ENCODE measurements around the gene TRAF3.

The TRAF3 gene

GRCh38 chr14:102817318-102817717 lies 40.1 kb downstream of the TRAF3 start:
- no peak for TF ChIP-seq ZNF565 (CRISPR knock-in tag; conservative IDR thresholded peaks at IDR 0.05; ENCODE audit: low read depth)
- TF ChIP-seq, protein P1, sequence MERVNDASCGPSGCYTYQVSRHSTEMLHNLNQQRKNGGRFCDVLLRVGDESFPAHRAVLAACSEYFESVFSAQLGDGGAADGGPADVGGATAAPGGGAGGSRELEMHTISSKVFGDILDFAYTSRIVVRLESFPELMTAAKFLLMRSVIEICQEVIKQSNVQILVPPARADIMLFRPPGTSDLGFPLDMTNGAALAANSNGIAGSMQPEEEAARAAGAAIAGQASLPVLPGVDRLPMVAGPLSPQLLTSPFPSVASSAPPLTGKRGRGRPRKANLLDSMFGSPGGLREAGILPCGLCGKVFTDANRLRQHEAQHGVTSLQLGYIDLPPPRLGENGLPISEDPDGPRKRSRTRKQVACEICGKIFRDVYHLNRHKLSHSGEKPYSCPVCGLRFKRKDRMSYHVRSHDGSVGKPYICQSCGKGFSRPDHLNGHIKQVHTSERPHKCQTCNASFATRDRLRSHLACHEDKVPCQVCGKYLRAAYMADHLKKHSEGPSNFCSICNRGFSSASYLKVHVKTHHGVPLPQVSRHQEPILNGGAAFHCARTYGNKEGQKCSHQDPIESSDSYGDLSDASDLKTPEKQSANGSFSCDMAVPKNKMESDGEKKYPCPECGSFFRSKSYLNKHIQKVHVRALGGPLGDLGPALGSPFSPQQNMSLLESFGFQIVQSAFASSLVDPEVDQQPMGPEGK (CRISPR knock-in tag; IDR thresholded peaks at IDR 0.05; ENCODE audit: borderline replicate concordance), result no peak
- TF ChIP-seq, protein P2, sequence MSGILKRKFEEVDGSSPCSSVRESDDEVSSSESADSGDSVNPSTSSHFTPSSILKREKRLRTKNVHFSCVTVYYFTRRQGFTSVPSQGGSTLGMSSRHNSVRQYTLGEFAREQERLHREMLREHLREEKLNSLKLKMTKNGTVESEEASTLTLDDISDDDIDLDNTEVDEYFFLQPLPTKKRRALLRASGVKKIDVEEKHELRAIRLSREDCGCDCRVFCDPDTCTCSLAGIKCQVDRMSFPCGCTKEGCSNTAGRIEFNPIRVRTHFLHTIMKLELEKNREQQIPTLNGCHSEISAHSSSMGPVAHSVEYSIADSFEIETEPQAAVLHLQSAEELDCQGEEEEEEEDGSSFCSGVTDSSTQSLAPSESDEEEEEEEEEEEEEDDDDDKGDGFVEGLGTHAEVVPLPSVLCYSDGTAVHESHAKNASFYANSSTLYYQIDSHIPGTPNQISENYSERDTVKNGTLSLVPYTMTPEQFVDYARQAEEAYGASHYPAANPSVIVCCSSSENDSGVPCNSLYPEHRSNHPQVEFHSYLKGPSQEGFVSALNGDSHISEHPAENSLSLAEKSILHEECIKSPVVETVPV (CRISPR knock-in tag; IDR thresholded peaks at IDR 0.05), result no peak
- TF ChIP-seq, protein P3, sequence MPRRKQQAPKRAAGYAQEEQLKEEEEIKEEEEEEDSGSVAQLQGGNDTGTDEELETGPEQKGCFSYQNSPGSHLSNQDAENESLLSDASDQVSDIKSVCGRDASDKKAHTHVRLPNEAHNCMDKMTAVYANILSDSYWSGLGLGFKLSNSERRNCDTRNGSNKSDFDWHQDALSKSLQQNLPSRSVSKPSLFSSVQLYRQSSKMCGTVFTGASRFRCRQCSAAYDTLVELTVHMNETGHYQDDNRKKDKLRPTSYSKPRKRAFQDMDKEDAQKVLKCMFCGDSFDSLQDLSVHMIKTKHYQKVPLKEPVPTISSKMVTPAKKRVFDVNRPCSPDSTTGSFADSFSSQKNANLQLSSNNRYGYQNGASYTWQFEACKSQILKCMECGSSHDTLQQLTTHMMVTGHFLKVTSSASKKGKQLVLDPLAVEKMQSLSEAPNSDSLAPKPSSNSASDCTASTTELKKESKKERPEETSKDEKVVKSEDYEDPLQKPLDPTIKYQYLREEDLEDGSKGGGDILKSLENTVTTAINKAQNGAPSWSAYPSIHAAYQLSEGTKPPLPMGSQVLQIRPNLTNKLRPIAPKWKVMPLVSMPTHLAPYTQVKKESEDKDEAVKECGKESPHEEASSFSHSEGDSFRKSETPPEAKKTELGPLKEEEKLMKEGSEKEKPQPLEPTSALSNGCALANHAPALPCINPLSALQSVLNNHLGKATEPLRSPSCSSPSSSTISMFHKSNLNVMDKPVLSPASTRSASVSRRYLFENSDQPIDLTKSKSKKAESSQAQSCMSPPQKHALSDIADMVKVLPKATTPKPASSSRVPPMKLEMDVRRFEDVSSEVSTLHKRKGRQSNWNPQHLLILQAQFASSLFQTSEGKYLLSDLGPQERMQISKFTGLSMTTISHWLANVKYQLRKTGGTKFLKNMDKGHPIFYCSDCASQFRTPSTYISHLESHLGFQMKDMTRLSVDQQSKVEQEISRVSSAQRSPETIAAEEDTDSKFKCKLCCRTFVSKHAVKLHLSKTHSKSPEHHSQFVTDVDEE (CRISPR knock-in tag; IDR thresholded peaks at IDR 0.05), result no peak
- TF ChIP-seq SNAI2 (CRISPR knock-in tag; IDR thresholded peaks at IDR 0.05), result no peak
- TF ChIP-seq RARB (CRISPR knock-in tag; IDR thresholded peaks at IDR 0.05), result no peak
- TF ChIP-seq BACH2 (CRISPR knock-in tag; IDR thresholded peaks at IDR 0.05; ENCODE audit: borderline replicate concordance), result no peak
- ATAC-seq, result no peak

DNA sequence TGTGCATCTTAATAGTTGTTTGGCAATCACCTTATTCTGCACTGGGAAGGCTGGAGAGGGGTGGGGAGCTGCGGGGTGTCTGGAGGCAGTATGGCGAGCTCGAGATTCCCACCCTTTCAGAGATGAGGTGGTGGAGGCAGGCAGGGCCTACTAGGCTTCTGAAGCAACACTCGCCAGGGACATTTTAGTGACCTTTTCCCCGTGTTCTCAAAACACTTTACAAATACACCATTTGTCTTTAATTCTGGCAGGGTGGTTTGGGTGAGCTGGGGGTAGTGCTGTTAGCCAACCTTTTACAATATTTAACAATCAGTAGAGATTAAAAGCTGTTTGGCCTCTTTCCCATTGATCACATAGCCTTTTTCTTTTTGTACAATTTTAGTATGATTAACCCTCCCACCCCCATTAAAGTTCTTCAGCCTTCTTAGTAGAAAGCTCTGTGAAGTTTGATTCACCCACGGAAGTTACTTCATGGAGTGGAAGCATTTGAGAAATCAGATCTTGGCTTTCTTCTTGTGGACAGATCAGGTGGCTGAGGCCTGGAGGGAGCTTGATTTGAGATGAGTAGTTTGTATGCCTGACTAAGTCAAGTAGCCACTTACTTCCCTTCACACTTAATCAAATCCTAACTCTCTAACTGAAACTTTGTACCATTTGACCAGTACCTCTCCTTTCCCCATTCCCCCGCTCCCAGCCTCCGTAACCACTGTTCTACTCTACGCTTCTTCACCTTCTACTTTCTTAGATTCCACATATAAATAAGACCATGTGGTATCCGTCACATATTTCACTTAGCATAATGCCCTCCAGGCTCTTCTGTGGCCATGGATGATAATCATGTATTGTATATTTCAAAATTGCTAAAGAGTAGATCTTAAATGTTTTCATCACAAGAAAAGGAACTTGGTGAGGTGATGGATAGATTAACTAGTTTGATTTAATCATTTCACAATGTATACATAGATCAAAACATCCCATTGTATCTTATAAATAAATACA lies 41.0 kb downstream of the TRAF3 start:
- TF ChIP-seq CSDC2 (CRISPR knock-in tag; IDR thresholded peaks at IDR 0.05) (no peak), TCF4 (CRISPR knock-in tag; IDR thresholded peaks at IDR 0.05; ENCODE audit: borderline replicate concordance) (no peak), ARNTL (CRISPR knock-in tag; IDR thresholded peaks at IDR 0.05; ENCODE audit: borderline replicate concordance, low read depth) (no peak), ISL1 (CRISPR knock-in tag; IDR thresholded peaks at IDR 0.05) (no peak), ZNF70 (CRISPR knock-in tag; IDR thresholded peaks at IDR 0.05) (no peak), ZNF8 (CRISPR knock-in tag; IDR thresholded peaks at IDR 0.05) (no peak)
- no peak for ATAC-seq

DNA sequence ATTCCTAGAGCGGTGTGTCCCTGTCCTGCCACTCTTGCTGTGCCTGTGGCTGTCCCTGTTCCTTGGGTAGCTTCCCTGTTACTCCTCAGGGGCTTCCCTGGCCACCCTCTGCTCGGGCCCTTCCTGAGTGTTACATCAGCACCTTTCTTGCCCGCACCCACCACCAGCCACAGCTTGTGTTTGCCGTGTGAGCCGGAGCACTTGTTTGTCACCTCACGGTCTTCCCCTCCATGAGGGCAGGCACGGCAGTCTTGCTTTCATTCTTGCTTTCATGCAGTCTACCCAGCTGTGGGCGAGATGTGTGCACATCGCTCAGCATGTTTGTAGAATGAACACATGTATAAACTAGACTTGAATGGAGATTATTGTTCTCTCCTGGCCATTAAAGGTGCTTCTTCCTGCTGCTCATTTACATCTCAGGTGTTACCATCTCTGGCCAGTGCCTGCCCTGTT lies 42.0 kb downstream of the TRAF3 start:
- ATAC-seq, result no peak
- TF ChIP-seq ZFP3 (CRISPR knock-in tag; IDR thresholded peaks at IDR 0.05) (no peak), BACH2 (CRISPR knock-in tag; IDR thresholded peaks at IDR 0.05; ENCODE audit: borderline replicate concordance) (no peak), ZNF70 (CRISPR knock-in tag; IDR thresholded peaks at IDR 0.05) (no peak), ZC3H10 (CRISPR knock-in tag; IDR thresholded peaks at IDR 0.05) (no peak), ISL1 (CRISPR knock-in tag; IDR thresholded peaks at IDR 0.05) (no peak), SNAI2 (CRISPR knock-in tag; IDR thresholded peaks at IDR 0.05) (no peak), ZNF8 (CRISPR knock-in tag; IDR thresholded peaks at IDR 0.05) (no peak), RARB (CRISPR knock-in tag; IDR thresholded peaks at IDR 0.05) (no peak), CSDC2 (CRISPR knock-in tag; IDR thresholded peaks at IDR 0.05) (no peak), OSR1 (CRISPR knock-in tag; IDR thresholded peaks at IDR 0.05) (no peak), ZFP30 (CRISPR knock-in tag; IDR thresholded peaks at IDR 0.05) (no peak)
- TF ChIP-seq, protein P2 (CRISPR knock-in tag; IDR thresholded peaks at IDR 0.05), result no peak
- TF ChIP-seq, protein P4, sequence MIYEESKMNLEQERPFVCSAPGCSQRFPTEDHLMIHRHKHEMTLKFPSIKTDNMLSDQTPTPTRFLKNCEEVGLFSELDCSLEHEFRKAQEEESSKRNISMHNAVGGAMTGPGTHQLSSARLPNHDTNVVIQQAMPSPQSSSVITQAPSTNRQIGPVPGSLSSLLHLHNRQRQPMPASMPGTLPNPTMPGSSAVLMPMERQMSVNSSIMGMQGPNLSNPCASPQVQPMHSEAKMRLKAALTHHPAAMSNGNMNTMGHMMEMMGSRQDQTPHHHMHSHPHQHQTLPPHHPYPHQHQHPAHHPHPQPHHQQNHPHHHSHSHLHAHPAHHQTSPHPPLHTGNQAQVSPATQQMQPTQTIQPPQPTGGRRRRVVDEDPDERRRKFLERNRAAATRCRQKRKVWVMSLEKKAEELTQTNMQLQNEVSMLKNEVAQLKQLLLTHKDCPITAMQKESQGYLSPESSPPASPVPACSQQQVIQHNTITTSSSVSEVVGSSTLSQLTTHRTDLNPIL (CRISPR knock-in tag; IDR thresholded peaks at IDR 0.05; ENCODE audit: low read depth), result no peak

Data from SK-N-SH treated with all-trans-retinoic acid at 6 μM for 48 hours (cell line).